Activated naive CD8-positive, alpha-beta T cell treated with anti-CD3 and anti-CD28 coated beads, Interleukin-2, amount 10 ng/mL, durations not matched to agents 7 days and 5 days (primary cell): ENCODE results near the gene NPHP4. TPM values are rescaled to one million over a fixed set of nuclear protein-coding genes. Genes with fewer than 3 reads are reported as not detected.
"Not testable (repeated sequence)": the region's sequence is repeated elsewhere in the genome, so short reads cannot be mapped to it uniquely, and the experiment has no call there.

Experiments
- ATAC-seq: fragments of 150-1000 bp; cut with Tn5 transposase; one replicate; pipeline ENCODE4 v1.10.0; 2021; ENCODE audit warnings: low read depth, moderate library complexity
- POLR2A ChIA-PET: fragments of 350-600 bp; sonication (Branson Sonifier 250); formaldehyde crosslinking; loops from one replicate; lab custom pipeline; 2021; ENCODE audit warnings: antibody characterized with exemption; lab: Charles Lee
- DNase-seq: peaks from one replicate; pipeline ENCODE4 v3.0.0; 2021
- H3K27ac Mint-ChIP-seq: one replicate; pipeline ENCODE4 v1.8.0; 2022; ENCODE audit warnings: mild to moderate bottlenecking, mixed read lengths
- H3K27me3 Mint-ChIP-seq: one replicate; pipeline ENCODE4 v1.8.0; 2022; ENCODE audit warnings: mild to moderate bottlenecking, moderate library complexity, mixed read lengths
- H3K36me3 Mint-ChIP-seq: one replicate; pipeline ENCODE4 v1.8.0; 2021; ENCODE audit warnings: mild to moderate bottlenecking, mixed read lengths
- H3K4me1 Mint-ChIP-seq: one replicate; pipeline ENCODE4 v1.8.0; 2021; ENCODE audit warnings: mixed read lengths
- H3K4me3 Mint-ChIP-seq: one replicate; pipeline ENCODE4 v1.8.0; 2022; ENCODE audit warnings: mild to moderate bottlenecking, moderate library complexity, mixed read lengths
- H3K9me3 Mint-ChIP-seq: one replicate; pipeline ENCODE4 v1.8.0; 2021; ENCODE audit warnings: mixed read lengths
- total RNA-seq, 2 experiments: library from RNA; stranded (reverse); gene quantifications; one replicate each; pipeline ENCODE4 v1.2.3, GENCODE V29; 2021

NPHP4 gene
- total RNA-seq, 2 experiments from 2014 or later = 16.4 to 17.5 TPM

DNA sequence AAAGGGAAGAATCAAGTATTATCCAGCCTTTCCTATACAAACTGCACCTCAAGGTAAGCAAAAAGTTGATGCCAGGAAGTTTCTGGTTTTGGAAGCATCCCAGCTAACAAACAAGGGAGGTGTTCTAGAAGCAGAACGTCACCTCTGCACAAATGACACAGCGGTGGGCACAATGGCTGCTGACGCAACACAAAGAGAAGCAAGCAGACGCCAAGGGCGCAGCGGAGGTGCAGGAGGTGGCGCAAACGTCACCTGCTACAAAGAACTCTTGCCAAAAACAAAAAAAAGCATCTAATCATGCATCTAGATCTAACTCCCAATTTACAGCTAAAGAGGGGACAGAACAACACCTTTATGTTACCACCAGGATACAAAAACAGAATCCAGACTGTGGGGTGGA is 88.5 kb downstream of the NPHP4 start:
- H3K27me3 Mint-ChIP-seq = no peaks in the 10 kb centered on the region
- DNase-seq = no peak
- ATAC-seq = no peak
- no peak overlapping the region for H3K4me3 Mint-ChIP-seq
- H3K36me3 Mint-ChIP-seq = peaks cover 2% of the 10 kb centered on the region
- no peaks in the 10 kb centered on the region for H3K9me3 Mint-ChIP-seq
- POLR2A ChIA-PET = no interaction called here
- peaks cover 4% of the 10 kb centered on the region for H3K4me1 Mint-ChIP-seq
- no peak overlapping the region for H3K27ac Mint-ChIP-seq

DNA sequence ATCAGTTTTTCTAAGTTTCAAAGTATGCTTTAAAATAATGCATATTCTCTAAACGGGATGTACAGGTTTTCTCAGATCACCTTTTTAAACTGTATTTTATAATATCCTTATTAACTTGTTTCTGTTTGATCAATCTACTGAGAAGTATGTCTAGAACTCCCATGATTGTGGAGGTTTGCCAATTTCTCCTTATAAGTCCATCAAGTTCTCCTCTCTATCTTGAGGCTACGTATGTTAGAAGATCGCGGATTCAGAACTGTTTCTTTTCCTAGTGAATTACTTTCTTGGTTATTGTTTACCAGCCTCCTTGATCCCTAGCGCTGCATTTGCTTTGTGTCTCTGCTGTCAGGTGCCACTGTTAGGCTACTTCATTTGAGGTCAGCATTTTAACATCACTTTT is 89.2 kb downstream of the NPHP4 start:
- ATAC-seq (no peak), DNase-seq (no peak)
- Mint-ChIP-seq H3K27ac (no peak overlapping the region), H3K4me3 (no peak overlapping the region), H3K27me3 (no peaks in the 10 kb centered on the region), H3K4me1 (peaks cover 4% of the 10 kb centered on the region), H3K9me3 (no peaks in the 10 kb centered on the region), H3K36me3 (peaks cover 2% of the 10 kb centered on the region)
- POLR2A ChIA-PET = no interaction called here

GRCh38 chr1:5901841-5902240 is 90.4 kb downstream of the NPHP4 start:
- H3K36me3 Mint-ChIP-seq = peaks cover 2% of the 10 kb centered on the region
- H3K4me3 Mint-ChIP-seq = no peak overlapping the region
- DNase-seq (no peak), ATAC-seq (no peak)
- POLR2A ChIA-PET = no interaction called here
- H3K27me3 Mint-ChIP-seq = no peaks in the 10 kb centered on the region
- H3K4me1 Mint-ChIP-seq = peaks cover 4% of the 10 kb centered on the region
- no peak overlapping the region for H3K27ac Mint-ChIP-seq
- no peaks in the 10 kb centered on the region for H3K9me3 Mint-ChIP-seq

- H3K27me3 Mint-ChIP-seq = no peaks in the 10 kb centered on the region
- H3K4me1 Mint-ChIP-seq = peaks cover 4% of the 10 kb centered on the region
- no peak overlapping the region for H3K4me3 Mint-ChIP-seq
- no peak for ATAC-seq
- no peak overlapping the region for H3K27ac Mint-ChIP-seq
- no peak for DNase-seq
- POLR2A ChIA-PET = no interaction called here
- H3K36me3 Mint-ChIP-seq = peaks cover 2% of the 10 kb centered on the region
- H3K9me3 Mint-ChIP-seq = no peaks in the 10 kb centered on the region
These were observed 91.1 kb downstream of the NPHP4 start for GRCh38 chr1:5901150-5901549.

- Mint-ChIP-seq H3K9me3 (no peaks in the 10 kb centered on the region), H3K4me1 (peaks cover 4% of the 10 kb centered on the region), H3K4me3 (no peak overlapping the region), H3K27ac (no peak overlapping the region), H3K27me3 (no peaks in the 10 kb centered on the region), H3K36me3 (peaks cover 10% of the 10 kb centered on the region)
- POLR2A ChIA-PET = no interaction called here
- DNase-seq (no peak), ATAC-seq (no peak)
These were observed 94.0 kb downstream of the NPHP4 start for GRCh38 chr1:5898266-5898665.

GRCh38 chr1:5896706-5897660 is 95.2 kb downstream of the NPHP4 start:
- Mint-ChIP-seq H3K4me1 (peaks cover 2% of the 10 kb centered on the region), H3K27ac (no peak overlapping the region), H3K27me3 (no peaks in the 10 kb centered on the region), H3K36me3 (peaks cover 9% of the 10 kb centered on the region), H3K4me3 (no peak overlapping the region), H3K9me3 (no peaks in the 10 kb centered on the region)
- POLR2A ChIA-PET = no interaction called here
- no peak for DNase-seq
- ATAC-seq = no peak

DNA sequence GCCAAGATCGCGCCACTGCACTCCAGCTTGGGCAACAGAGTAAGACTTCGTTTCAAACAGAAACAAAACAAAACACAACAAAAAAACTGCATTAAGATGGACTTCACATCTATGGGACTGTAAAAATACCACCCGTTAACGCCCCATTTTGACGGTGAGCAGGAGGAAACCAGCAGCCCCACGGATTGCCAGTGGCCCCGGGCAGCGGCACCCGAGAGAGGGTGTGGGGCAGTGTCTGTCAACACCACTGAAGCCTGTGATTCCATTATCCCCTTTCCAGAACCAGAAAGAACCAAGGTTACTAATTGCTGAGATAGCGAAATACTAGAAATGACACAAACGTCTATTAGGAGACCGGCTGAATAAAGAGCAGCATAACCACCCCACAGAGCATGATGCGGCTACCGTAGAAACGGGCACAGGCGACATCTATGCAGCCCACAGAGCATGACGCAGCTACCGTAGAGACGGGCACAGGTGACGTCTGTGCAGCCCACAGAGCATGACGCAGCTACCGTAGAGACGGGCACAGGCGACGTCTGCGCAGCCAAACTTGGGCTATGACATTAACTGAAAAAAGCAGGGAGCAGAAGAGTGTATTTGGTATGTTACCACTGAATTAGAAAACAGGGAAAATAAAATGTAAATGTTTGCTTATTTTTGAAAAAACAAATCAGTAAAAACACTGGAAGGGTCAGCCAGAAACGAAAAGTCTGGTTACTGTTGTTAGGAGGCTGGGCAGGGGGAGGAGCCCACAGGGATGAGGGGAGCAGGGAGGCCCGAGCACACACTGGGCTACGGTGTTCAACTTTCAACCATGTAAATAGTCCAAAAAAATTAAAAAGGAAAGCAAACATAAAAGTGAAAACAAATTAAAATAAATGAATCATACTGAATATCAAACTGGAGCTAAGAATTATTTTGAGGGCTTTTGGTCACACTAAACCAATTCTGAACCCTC is 96.5 kb downstream of the NPHP4 start:
- Mint-ChIP-seq H3K4me1 (peaks cover 2% of the 10 kb centered on the region), H3K27ac (no peak overlapping the region), H3K36me3 (peaks cover 9% of the 10 kb centered on the region), H3K27me3 (no peaks in the 10 kb centered on the region), H3K4me3 (no peak overlapping the region), H3K9me3 (no peaks in the 10 kb centered on the region)
- ATAC-seq = no peak
- POLR2A ChIA-PET = no interaction called here
- DNase-seq = no peak

- DNase-seq, ATAC-seq, H3K27ac Mint-ChIP-seq, H3K36me3 Mint-ChIP-seq, POLR2A ChIA-PET, H3K9me3 Mint-ChIP-seq, H3K27me3 Mint-ChIP-seq, H3K4me3 Mint-ChIP-seq, H3K4me1 Mint-ChIP-seq: not testable (repeated sequence)
These were observed 98.4 kb downstream of the NPHP4 start for GRCh38 chr1:5893699-5894278.

DNA sequence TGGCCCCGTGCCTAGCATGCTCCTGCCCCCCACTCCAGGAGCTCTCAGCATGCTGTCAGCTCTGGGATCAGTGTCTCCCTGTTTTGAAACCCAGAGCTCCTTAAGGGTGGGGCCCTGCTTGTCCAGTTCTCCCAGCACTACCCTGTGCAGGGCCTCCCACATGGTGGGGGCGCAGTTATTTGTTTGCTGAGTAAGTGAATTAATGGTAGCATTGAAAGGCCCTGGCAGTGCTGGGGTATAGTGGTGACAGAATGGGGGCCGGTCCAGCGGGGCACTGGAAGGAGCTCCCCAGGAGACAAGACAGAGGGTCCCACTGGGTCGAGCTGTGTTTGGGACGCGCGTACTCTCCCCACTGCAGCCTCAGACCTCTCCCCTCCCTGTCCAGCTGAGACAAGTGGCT is 99.9 kb downstream of the NPHP4 start:
- H3K27me3 Mint-ChIP-seq = no peaks in the 10 kb centered on the region
- no peak for ATAC-seq
- POLR2A ChIA-PET = no interaction called here

GRCh38 chr1:5891736-5892135 is 100.5 kb downstream of the NPHP4 start:
- Mint-ChIP-seq H3K27me3 (no peaks in the 10 kb centered on the region), H3K27ac (no peak overlapping the region), H3K4me3 (no peak overlapping the region), H3K36me3 (peaks cover 9% of the 10 kb centered on the region), H3K4me1 (no peaks in the 10 kb centered on the region), H3K9me3 (no peaks in the 10 kb centered on the region)
- POLR2A ChIA-PET = no interaction called here
- ATAC-seq (no peak), DNase-seq (no peak)

More for the DNA sequence above, 99.9 kb downstream of the NPHP4 start:
- no peak for DNase-seq
- Mint-ChIP-seq H3K4me1 (no peaks in the 10 kb centered on the region), H3K36me3 (peaks cover 9% of the 10 kb centered on the region), H3K27ac (no peak overlapping the region), H3K9me3 (no peaks in the 10 kb centered on the region), H3K4me3 (no peak overlapping the region)

DNA sequence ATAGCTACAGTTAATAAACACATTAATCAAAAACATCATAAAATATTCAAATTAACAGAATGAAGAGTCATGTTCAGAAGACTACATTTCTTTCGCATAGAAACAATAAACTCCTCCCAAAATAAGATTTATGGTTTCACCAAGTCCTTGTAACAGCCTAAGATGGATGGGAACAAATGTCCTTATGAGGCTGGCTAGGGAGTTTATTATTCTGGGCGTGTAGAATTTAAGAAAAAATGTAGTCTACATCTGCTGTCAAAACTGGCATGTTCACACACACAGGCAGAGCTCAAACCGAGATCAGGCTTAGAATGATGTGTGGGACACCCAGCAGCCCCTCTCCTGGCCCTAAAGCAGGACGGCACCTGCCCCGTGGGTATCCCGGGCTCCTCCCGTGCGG is 101.1 kb downstream of the NPHP4 start:
- H3K4me3 Mint-ChIP-seq = no peak overlapping the region
- H3K36me3 Mint-ChIP-seq = peaks cover 9% of the 10 kb centered on the region
- no peaks in the 10 kb centered on the region for H3K9me3 Mint-ChIP-seq
- POLR2A ChIA-PET = no interaction called here
- H3K27me3 Mint-ChIP-seq = no peaks in the 10 kb centered on the region
- no peak for ATAC-seq
- no peak for DNase-seq
- H3K4me1 Mint-ChIP-seq = no peaks in the 10 kb centered on the region
- H3K27ac Mint-ChIP-seq = no peak overlapping the region

GRCh38 chr1:5890346-5891106 is 101.7 kb downstream of the NPHP4 start:
- POLR2A ChIA-PET = no interaction called here
- ATAC-seq (no peak), DNase-seq (no peak)
- H3K27me3 Mint-ChIP-seq = no peaks in the 10 kb centered on the region
- H3K4me1 Mint-ChIP-seq = no peaks in the 10 kb centered on the region
- H3K9me3 Mint-ChIP-seq = no peaks in the 10 kb centered on the region
- H3K27ac Mint-ChIP-seq = no peak overlapping the region
- no peak overlapping the region for H3K4me3 Mint-ChIP-seq
- H3K36me3 Mint-ChIP-seq = peaks cover 6% of the 10 kb centered on the region

DNA sequence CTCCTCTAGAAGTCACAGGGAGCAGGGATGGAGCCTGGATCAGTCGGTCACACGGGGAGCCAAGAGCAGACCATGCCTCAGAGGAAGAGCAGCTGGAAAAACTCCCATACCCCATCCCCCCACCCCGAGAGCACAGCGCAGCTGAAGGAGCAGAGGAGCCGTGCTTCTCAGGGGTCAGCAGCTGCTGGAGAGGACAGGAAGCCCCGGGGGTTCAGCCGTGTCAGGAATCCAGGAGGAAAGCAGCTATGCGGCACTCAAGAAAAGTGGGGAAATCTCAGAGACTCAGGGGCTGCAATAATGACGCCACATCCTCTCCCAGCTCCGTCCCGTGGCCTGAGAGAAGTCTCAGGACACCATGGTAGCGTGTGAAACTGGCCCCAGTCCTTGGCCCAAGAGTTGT is 102.3 kb downstream of the NPHP4 start:
- POLR2A ChIA-PET = no interaction called here
- Mint-ChIP-seq H3K4me3 (no peak overlapping the region), H3K4me1 (no peaks in the 10 kb centered on the region), H3K36me3 (peaks cover 5% of the 10 kb centered on the region), H3K27me3 (no peaks in the 10 kb centered on the region), H3K27ac (no peak overlapping the region), H3K9me3 (no peaks in the 10 kb centered on the region)
- ATAC-seq (no peak), DNase-seq (no peak)
